Sigmoid colon (tissue), 4 donors: Measurements from ENCODE around the gene M6PR.

Source experiments
- CTCF ChIP-seq, 4 experiments: fragments of 450-650 bp in 3 of 4; fragments of 200-600 bp in 1 of 4; IDR thresholded peaks; one replicate each; pipeline ENCODE4 v1.5.1; 2016 to 2019; ENCODE audit warnings: antibody characterized with exemption in 4 of 4, mild to moderate bottlenecking in 3 of 4, moderate library complexity in 2 of 4
- EP300 ChIP-seq, 4 donors: sonication (generic); formaldehyde crosslinking; IDR thresholded peaks; one replicate each; pipeline ENCODE4 v1.6.1; 2017; ENCODE audit warnings: antibody characterized with exemption in 4 of 4
- POLR2A ChIP-seq, 2 donors: fragments of 450-650 bp; IDR thresholded peaks; one replicate each; pipeline ENCODE4 v1.6.1; 2016; ENCODE audit warnings: antibody characterized with exemption in 2 of 2, mild to moderate bottlenecking in 2 of 2, moderate library complexity in 2 of 2
- POLR2AphosphoS5 ChIP-seq, 4 donors: sonication (generic); formaldehyde crosslinking; IDR thresholded peaks; one replicate each; pipeline ENCODE4 v1.6.1; 2017; ENCODE audit warnings: antibody characterized with exemption in 4 of 4

DNA sequence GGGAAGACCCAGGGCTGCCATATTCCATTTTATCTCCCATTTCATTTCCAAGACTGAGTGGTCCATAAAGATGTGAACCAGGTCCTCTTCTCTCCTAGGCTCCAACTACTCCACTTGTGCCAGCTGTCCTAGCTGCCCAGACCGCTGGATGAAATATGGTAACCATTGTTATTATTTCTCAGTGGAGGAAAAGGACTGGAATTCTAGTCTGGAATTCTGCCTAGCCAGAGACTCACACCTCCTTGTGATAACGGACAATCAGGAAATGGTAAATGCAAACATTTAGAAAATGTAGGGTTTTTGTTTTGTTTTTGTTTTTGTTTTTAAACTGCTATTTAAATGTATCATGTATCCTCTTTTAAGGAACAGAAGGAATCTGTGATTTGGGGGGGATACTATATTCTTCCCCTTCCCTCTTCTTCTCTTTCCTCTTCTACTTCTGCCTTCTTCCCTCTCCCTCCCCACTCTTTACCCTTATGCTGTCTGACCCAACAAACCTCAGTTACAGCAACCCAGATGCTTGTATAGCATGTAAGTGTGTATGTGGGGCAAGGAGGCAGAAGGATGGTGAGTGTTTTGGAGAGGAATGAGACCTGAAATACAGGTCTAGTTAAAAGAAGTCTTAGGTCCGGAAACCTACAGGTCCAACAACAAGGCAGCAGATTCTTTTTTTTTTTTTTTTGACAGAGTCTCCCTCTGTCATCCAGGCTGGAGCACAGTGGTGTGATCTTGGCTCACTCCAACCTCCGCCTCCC, 45.8 kb upstream of the M6PR start:
- TF ChIP-seq POLR2AphosphoS5 (IDR thresholded peaks at IDR 0.05) (no peak), CTCF (IDR thresholded peaks at IDR 0.05) (no peak), POLR2A (IDR thresholded peaks at IDR 0.05) (no peak), EP300 (IDR thresholded peaks at IDR 0.05) (no peak)
